Stimulated activated CD4-positive, alpha-beta T cell treated with anti-CD3 and anti-CD28 coated beads, Interleukin-1b, Interleukin-23, amount 100 ng/mL, for 24 hours (primary cell): ENCODE measurements around the gene LGALS9C.
"Not testable (repeated sequence)": the region's sequence is repeated elsewhere in the genome, so short reads cannot be mapped to it uniquely, and the experiment has no call there.

Experiments
- DNase-seq, 4 experiments: peaks; one replicate each; pipeline ENCODE4 v3.0.0-alpha.2; 2020; ENCODE audit warnings: low read depth in 4 of 4, low spot score in 1 of 4

Gene LGALS9C

DNA sequence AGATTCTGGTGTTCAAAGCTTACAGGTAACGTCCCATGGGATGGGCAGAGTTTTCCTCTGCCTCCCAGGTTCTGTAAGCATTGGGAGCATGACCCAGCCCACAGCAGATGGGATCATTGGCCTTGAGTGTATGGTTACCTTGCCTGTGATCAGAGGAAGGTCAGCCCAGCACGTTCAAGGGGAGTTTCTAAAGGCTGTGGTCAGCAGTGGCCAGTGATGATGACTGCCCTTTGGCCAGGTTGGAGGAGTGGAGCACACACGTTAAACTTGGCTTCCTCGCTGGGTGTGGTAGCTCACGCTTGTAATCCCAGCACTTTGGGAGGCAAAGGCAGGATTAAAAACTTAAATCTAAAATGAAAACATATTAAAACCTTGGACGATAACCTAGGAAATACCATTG is 51.8 kb downstream of the LGALS9C start:
- not testable (repeated sequence) for DNase-seq

DNA sequence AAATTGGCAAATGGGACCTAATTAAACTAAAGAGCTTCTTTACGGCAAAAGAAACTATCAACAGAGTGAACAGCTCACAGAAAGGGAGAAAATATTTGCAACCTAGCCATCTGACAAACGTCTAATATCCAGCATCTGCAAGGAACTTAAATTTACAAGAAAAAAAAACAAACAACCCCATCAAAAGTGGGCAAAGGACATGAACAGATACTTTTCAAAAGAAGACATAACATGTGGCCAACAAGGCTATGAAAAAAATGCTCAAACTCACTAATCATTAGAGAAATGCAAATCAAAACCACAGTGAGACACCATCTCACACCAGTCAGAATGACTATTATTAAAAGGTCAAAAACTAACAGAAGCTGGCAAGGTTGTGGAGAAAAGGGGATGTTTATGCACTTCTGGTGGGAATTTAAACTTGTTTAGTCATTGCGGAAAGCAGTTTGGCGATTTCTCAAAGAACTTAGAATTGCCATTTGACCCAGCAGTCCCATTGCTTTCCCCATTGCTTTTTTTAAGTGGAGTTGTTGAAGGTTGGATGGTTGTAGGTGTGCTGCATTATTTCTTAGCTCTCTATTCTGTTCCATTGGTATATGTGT is 52.4 kb downstream of the LGALS9C start:
- not testable (repeated sequence) for DNase-seq

DNA sequence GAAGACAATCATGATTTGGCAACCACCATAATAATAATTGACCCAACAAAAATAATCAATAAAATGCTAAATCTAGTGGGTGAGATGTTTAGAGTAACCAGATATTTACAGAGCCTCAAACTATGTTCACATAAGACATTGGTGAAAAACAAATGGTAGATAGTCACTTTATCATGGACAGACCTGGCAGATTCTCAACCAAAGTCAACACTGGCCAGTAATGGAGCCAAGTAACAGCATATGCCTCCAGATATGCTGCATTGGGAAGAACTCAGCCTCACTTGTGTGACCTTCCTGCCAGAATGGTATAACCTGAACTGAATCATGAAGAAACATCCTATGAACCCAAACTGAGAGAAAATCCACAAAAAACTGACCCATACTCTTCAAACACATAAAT is 53.8 kb downstream of the LGALS9C start:
- not testable (repeated sequence) for DNase-seq

DNA sequence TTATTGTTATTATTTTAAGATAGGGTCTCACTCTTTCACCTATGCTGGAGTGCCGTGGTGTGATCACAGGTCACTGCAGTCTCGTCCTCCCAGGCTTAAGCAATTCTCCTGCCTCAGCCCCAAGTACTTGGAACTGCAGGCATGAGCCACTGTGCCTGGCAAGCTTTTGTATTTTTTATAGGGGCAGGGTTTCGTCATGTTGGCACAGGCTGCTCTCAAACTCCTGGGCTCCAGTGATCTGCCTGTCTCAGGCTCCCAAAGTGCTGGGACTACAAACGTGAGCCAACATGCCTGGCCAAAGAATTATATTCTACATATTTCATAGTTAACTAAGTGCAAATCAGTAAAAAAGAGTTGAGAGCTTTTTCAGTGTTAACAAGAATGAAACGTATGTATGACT is 65.6 kb downstream of the LGALS9C start:
- not testable (repeated sequence) for DNase-seq

GRCh38 chr17:18542907-18543306 is 66.3 kb downstream of the LGALS9C start:
- DNase-seq, result not testable (repeated sequence)
